HL-60 (cell line): ENCODE measurements around the gene CHCHD6.

Experiments used
- GABPA ChIP-seq: IDR thresholded peaks from 2 replicates; pipeline ENCODE4 v1.6.1; 2012; ENCODE audit warnings: low read depth
- POLR2AphosphoS5 ChIP-seq: IDR thresholded peaks from 2 replicates; pipeline ENCODE4 v1.6.1; 2012; ENCODE audit warnings: low read depth
- TF ChIP-seq, protein P1 (sequence below): IDR thresholded peaks from 2 replicates; pipeline ENCODE4 v1.6.1; 2012; ENCODE audit warnings: low read depth; ENCODE audit not compliant: insufficient replicate concordance
- TF ChIP-seq, protein P2 (sequence below): IDR thresholded peaks from one replicate; pipeline ENCODE4 v1.5.1; 2011; ENCODE audit warnings: low read length, control low read depth, inconsistent platforms; ENCODE audit not compliant: insufficient read depth

DNA sequence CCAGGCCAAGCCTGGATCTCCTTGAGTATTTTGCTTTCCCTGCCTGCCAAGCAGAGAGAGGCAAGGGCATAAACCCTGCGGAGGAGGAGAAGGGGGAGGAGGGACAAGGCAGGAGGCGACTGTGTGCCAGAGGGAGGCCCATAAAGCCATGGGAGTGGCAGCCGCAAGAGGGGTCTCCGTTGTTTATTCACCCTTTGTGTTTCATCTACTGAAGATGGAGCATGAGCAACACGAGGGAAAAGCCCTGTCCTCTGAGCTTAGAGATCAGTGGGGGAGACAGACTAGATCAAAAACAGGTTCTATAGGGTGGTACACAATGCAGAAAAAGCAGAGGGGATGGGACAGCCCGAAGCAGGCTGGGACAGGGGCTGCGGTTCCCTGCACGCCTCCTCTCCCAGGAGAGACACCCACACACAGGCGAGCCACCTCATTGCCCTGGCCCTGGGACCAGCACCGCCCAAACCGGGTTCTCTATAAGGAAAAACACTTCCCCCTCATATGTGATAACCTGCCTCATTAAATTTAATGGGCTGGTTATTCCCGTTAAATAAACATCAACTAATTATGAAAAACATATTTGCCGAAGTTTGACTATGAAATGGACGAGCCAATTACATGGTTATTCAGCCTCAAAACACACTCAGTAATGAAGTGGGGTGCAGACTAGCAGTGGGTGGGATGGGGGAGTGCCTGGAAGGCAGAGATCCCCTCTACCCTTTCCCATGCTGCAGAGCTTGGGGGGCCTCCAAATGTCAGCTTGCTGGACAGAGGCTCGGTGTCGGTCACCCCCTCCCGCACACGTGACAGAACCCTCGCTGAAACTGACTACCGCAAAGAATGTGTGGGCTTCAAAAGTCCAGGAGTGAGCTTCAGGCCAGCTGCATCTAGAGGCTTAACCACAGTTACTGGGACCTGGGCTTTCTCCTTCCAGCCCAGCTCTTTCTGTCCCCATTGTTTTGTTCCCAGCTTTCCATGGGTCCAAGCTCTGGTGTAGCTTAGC, 264.7 kb downstream of the CHCHD6 start:
- TF ChIP-seq, protein P1, sequence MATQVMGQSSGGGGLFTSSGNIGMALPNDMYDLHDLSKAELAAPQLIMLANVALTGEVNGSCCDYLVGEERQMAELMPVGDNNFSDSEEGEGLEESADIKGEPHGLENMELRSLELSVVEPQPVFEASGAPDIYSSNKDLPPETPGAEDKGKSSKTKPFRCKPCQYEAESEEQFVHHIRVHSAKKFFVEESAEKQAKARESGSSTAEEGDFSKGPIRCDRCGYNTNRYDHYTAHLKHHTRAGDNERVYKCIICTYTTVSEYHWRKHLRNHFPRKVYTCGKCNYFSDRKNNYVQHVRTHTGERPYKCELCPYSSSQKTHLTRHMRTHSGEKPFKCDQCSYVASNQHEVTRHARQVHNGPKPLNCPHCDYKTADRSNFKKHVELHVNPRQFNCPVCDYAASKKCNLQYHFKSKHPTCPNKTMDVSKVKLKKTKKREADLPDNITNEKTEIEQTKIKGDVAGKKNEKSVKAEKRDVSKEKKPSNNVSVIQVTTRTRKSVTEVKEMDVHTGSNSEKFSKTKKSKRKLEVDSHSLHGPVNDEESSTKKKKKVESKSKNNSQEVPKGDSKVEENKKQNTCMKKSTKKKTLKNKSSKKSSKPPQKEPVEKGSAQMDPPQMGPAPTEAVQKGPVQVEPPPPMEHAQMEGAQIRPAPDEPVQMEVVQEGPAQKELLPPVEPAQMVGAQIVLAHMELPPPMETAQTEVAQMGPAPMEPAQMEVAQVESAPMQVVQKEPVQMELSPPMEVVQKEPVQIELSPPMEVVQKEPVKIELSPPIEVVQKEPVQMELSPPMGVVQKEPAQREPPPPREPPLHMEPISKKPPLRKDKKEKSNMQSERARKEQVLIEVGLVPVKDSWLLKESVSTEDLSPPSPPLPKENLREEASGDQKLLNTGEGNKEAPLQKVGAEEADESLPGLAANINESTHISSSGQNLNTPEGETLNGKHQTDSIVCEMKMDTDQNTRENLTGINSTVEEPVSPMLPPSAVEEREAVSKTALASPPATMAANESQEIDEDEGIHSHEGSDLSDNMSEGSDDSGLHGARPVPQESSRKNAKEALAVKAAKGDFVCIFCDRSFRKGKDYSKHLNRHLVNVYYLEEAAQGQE = no peak
- TF ChIP-seq, protein P2, sequence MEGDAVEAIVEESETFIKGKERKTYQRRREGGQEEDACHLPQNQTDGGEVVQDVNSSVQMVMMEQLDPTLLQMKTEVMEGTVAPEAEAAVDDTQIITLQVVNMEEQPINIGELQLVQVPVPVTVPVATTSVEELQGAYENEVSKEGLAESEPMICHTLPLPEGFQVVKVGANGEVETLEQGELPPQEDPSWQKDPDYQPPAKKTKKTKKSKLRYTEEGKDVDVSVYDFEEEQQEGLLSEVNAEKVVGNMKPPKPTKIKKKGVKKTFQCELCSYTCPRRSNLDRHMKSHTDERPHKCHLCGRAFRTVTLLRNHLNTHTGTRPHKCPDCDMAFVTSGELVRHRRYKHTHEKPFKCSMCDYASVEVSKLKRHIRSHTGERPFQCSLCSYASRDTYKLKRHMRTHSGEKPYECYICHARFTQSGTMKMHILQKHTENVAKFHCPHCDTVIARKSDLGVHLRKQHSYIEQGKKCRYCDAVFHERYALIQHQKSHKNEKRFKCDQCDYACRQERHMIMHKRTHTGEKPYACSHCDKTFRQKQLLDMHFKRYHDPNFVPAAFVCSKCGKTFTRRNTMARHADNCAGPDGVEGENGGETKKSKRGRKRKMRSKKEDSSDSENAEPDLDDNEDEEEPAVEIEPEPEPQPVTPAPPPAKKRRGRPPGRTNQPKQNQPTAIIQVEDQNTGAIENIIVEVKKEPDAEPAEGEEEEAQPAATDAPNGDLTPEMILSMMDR = no peak
- TF ChIP-seq POLR2AphosphoS5 = no peak
- TF ChIP-seq GABPA = no peak
